Calu3 (cell line): ENCODE measurements around the gene TRMT13. TPM values are rescaled to one million over a fixed set of nuclear protein-coding genes. Genes with fewer than 3 reads are reported as not detected.

Experiments used
- BruUV-seq: library from RNA; stranded (reverse); fragments of 400-500 nt; replicated peaks from 2 replicates; lab custom pipeline; 2021; lab: Mats Ljungman, UMichigan
- CTCF ChIA-PET: fragments of 300-600 bp; sonication (Branson Sonifier 250); formaldehyde crosslinking; loops from one replicate; lab custom pipeline; 2022; ENCODE audit warnings: antibody characterized with exemption; lab: Charles Lee
- DNase-seq: peaks from one replicate; pipeline ENCODE4 v3.0.0; 2022
- H3K27ac Mint-ChIP-seq: one replicate; pipeline ENCODE4 v1.8.0; 2022; ENCODE audit warnings: mixed read lengths; ENCODE audit not compliant: unreplicated experiment
- H3K27me3 Mint-ChIP-seq: one replicate; pipeline ENCODE4 v1.8.0; 2022; ENCODE audit warnings: mixed read lengths; ENCODE audit not compliant: unreplicated experiment
- H3K36me3 Mint-ChIP-seq: one replicate; pipeline ENCODE4 v1.8.0; 2022; ENCODE audit warnings: mild to moderate bottlenecking, moderate library complexity, mixed read lengths; ENCODE audit not compliant: insufficient read depth, unreplicated experiment
- H3K4me1 Mint-ChIP-seq: one replicate; pipeline ENCODE4 v1.8.0; 2022; ENCODE audit warnings: mild to moderate bottlenecking, low read depth, mixed read lengths; ENCODE audit not compliant: unreplicated experiment
- H3K4me3 Mint-ChIP-seq: one replicate; pipeline ENCODE4 v1.8.0; 2022; ENCODE audit warnings: mild to moderate bottlenecking, low read depth, moderate library complexity, mixed read lengths; ENCODE audit not compliant: unreplicated experiment
- H3K9me3 Mint-ChIP-seq: one replicate; pipeline ENCODE4 v1.8.0; 2022; ENCODE audit warnings: low read depth, mixed read lengths; ENCODE audit not compliant: unreplicated experiment
- intact Hi-C: fragments of 100-400 bp; cut with micrococcal nuclease; formaldehyde crosslinking; loops from one replicate; pipeline ENCODE4 v1.10.0; 2022; ENCODE audit not compliant: unreplicated experiment
- total RNA-seq: library from RNA; stranded (reverse); gene quantifications from 2 replicates; pipeline ENCODE4 v1.2.3, GENCODE V29; 2022
- TF ChIP-seq, protein P1 (sequence below): fragments of 200-600 bp; IDR thresholded peaks from one replicate; pipeline ENCODE4 v1.8.0; 2022; ENCODE audit warnings: antibody characterized with exemption; ENCODE audit not compliant: unreplicated experiment

TRMT13 gene
- total RNA-seq, 1 experiment from 2014 or later = 18.9 TPM

DNA sequence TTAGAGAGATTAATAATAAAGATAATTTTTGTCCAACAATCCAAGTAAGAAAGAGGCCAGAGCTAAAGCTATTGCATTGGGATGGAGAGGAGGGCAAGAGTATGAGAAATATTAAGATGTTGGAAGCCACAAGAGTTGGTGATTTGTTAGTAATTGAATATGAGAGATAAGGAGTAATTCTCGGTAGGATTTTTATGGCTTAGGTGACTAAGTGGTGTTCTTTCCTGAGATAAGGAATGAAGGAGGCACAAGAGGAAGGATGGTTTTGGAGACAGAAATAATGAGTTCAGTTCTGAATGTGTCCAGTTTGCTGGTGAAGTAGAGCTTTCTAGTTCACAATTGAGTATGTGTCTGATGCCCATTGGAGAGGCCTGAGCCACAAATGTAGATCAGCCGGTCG lies 9.4 kb downstream of the TRMT13 start:
- Mint-ChIP-seq H3K4me3 (no peak overlapping the region), H3K9me3 (no peaks in the 10 kb centered on the region), H3K27ac (no peak overlapping the region), H3K36me3 (peaks cover 8% of the 10 kb centered on the region), H3K4me1 (no peaks in the 10 kb centered on the region), H3K27me3 (no peaks in the 10 kb centered on the region)
- CTCF ChIA-PET = interaction anchor here (0.5 kb wide), 1 partner anchor 544 kb away, joined by 5 read pairs; no protein-coding TSS in a partner anchor
- no peak for DNase-seq
- no TSS peak for BruUV-seq
- intact Hi-C loops = no loop called here
- TF ChIP-seq, protein P1, sequence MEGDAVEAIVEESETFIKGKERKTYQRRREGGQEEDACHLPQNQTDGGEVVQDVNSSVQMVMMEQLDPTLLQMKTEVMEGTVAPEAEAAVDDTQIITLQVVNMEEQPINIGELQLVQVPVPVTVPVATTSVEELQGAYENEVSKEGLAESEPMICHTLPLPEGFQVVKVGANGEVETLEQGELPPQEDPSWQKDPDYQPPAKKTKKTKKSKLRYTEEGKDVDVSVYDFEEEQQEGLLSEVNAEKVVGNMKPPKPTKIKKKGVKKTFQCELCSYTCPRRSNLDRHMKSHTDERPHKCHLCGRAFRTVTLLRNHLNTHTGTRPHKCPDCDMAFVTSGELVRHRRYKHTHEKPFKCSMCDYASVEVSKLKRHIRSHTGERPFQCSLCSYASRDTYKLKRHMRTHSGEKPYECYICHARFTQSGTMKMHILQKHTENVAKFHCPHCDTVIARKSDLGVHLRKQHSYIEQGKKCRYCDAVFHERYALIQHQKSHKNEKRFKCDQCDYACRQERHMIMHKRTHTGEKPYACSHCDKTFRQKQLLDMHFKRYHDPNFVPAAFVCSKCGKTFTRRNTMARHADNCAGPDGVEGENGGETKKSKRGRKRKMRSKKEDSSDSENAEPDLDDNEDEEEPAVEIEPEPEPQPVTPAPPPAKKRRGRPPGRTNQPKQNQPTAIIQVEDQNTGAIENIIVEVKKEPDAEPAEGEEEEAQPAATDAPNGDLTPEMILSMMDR = no peak

- no peak for DNase-seq
- H3K27ac Mint-ChIP-seq = peak overlapping the region; percentile 28
- H3K9me3 Mint-ChIP-seq = no peaks in the 10 kb centered on the region
- H3K27me3 Mint-ChIP-seq = no peaks in the 10 kb centered on the region
- TF ChIP-seq, protein P1 = no peak
- H3K36me3 Mint-ChIP-seq = peaks cover 12% of the 10 kb centered on the region
- intact Hi-C loops = no loop called here
- no TSS peak for BruUV-seq
- H3K4me3 Mint-ChIP-seq = no peak overlapping the region
- CTCF ChIA-PET = no interaction called here
- no peaks in the 10 kb centered on the region for H3K4me1 Mint-ChIP-seq
These were observed 12.2 kb downstream of the TRMT13 start for GRCh38 chr1:100145116-100145515.

DNA sequence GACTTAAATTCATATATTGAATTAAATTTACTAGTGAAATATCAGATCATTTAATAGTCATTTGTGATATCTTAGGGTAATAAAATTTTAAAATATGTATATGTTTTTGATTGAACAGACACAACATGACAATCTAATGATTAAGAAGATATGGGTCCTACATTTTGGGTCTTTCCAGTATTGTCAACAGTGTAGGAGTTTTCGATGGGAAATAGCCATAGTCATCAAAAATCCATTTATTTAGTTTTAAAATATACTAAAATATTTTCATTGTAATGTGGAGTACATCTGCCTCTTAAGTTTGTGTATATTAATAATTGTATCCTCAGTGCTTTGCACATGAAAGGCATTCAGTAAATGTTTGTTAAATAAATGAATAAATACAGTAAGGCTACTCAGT lies 14.0 kb downstream of the TRMT13 start:
- no peak overlapping the region for H3K27ac Mint-ChIP-seq
- TF ChIP-seq, protein P1 = no peak
- BruUV-seq = no TSS peak
- H3K9me3 Mint-ChIP-seq = no peaks in the 10 kb centered on the region
- H3K4me3 Mint-ChIP-seq = no peak overlapping the region
- CTCF ChIA-PET = no interaction called here
- H3K4me1 Mint-ChIP-seq = no peaks in the 10 kb centered on the region
- no peak for DNase-seq
- intact Hi-C loops = no loop called here
- H3K27me3 Mint-ChIP-seq = no peaks in the 10 kb centered on the region
- peaks cover 18% of the 10 kb centered on the region for H3K36me3 Mint-ChIP-seq

- Mint-ChIP-seq H3K36me3 (peaks cover 10% of the 10 kb centered on the region), H3K9me3 (no peaks in the 10 kb centered on the region), H3K27me3 (no peaks in the 10 kb centered on the region), H3K4me1 (no peaks in the 10 kb centered on the region), H3K27ac (no peak overlapping the region), H3K4me3 (no peak overlapping the region)
- TF ChIP-seq, protein P1 = no peak
- BruUV-seq = no TSS peak
- intact Hi-C loops = no loop called here
- no peak for DNase-seq
- CTCF ChIA-PET = no interaction called here
These were observed 14.9 kb downstream of the TRMT13 start for GRCh38 chr1:100147875-100148274.
